ENCODE data around the gene DPP10.
A peak's percentile ranks its signal among the peaks of the same experiment; 100 is the strongest.
"Not testable (repeated sequence)": the region's sequence is repeated elsewhere in the genome, so short reads cannot be mapped to it uniquely, and the experiment has no call there.

DPP10 gene

DNA sequence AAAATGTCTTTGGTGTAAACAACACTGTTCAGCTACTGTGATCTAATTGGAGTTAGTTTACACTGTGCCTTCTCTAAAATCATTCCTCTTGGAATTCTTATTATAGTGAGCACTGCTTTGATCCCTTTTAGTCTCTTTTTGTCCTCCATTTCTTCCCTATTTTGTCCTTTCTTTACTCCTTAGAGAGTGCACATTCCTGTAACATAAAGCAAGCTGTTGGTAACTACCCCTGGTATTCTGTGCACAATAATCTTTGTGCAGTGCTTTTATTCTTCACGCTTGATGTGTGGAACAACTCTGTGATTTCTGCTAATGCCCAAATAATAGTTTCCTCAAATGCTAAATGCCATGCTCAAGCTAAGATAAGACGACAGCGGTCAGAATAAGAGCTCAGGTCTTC is 401.5 kb downstream of the DPP10 start:
- DNase-seq, result no peak

DNA sequence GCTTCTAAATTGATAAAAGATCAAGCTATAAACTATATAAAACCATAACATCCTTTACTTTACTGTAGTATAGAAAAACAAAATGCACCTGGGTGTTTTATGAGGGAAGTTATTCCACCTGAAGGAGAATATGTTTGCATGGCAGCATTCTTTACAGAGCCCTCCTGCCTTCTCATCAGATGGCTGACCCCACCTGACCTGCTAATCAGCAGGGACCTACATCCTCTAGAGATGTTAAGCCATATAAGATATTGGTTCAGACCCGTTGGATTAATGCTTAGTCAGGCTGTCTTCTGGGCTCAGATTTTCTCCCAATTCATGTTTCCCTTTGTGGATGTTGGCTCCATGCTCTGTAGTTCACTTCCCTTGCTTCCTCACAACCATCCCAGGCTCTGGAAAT is 414.8 kb downstream of the DPP10 start:
- no peak for DNase-seq

DNA sequence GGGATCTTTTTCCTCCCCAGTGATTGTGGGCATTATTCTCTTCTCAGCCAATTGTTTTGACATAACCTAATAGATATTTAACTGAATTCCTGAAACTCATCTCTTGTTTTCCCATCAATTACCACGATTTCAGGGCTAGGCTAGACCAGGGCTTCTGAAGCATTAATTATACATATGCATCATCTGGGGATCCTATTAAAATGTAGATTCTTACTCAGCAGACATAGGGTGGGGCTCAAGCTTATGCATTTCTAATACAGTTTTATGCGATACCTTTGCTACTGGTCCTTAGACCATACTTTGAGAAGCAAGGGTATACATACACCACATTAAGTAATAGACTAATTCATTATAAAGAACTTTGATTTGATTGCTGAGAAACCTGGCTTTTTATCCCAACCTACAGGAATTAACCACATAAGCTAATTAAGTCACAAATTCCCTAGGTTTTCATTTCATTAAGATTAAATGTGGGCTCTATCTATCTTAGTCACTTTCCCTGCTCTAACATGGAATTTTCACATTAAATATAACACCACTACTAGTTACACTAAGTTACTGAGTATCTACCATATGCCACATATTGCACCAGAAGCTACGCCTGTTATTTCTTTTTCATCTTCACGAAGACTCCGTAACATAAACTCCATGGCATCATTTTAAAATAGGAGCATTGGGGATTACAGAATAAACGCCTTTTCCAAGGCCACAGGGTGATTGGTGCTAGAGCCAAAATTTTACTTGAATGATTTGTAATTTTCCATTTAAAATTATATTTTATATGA is 417.5 kb downstream of the DPP10 start:
- peak; percentile 1 for DNase-seq

DNA sequence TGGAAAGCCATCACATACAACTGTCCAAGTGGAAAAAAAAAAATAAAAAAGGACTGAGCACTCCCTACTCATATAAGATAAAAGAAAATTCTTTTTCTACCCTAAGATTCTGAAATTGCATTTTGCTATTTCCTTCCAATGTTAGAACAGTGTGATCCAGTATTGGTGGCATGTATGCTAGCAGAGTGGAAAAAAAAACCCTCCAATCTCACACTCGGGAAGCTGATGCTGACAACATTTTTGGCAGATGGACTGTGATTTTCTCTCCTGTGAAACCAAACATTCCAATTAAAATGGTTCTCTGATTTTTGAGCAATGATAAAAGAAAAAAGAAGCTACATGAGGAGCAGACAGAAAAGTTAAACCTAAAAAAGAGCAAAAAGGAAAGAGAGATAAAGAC is 419.8 kb downstream of the DPP10 start:
- no peak for DNase-seq

DNA sequence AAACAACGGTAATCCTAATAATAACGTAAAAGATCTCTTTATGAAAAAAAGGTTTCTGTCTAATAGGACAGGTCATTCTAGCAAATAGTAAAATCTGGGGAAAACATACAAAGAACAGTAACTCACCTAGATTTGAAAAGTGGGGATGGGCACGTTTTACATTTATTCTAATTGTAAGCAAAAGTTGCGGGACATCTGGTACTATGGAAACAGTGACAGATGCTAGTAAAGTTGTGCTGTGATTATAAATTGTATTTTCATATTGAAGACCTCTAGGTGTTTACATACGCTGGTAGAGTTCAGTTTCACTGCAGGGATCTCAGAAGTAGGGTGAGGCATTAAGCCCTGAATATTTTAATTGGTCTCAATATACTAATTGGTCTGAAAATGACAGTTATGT is 422.5 kb downstream of the DPP10 start:
- DNase-seq, result no peak

DNA sequence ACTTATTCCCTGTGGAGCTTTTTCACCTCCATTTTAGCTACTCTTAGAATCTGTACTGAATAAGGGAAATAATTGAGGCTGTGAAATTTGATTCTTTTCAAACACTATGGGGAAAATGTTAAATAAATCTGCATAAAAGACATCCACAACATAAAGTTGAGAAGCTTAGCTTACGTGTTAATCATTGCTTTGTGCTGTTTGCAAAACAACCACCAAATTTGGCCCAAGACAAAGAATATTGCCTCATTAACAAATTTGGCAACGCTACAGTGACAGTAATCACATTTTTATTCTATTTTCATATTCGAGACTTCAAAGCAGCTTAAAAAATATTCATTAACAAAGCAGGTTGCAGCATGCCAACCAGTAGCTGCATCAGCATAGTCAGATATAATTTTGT is 437.6 kb downstream of the DPP10 start:
- DNase-seq, result no peak

DNA sequence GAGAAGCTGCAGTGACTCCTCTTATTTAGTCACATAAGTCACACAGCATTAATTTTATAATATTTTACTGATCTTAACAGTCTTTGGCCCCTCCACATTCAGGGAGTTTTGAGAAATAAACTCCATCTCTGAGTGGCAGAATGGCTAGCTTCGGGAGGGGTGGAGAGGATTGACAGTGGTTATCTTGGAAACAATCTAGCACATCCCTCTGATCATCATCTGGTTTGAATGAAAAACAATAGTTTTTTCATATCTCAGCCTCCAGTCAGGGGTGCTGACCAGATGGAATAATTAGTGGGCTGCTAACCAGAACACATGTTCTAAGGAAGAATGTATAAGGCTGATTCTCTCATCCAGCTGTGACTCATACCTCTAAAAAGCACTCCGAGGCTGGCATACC is 477.5 kb downstream of the DPP10 start:
- DNase-seq, result no peak

DNA sequence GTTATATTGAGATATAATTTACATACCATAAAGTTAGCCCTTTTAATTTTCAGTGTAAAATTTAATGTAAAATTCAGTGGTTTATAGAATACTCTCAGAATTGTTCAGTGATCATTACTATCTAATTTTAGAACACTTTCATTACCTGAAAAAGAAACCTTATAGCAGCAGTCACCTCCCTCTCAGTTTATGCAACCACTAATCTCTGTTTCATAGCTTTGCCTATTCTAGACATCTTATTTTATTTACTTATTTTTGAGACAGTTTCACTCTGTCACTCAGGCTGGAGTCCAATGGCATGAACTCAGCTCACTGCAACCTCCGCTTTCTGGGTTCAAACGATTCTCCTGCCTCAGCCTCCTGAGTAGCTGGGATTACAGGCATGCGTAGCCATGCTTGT is 479.6 kb downstream of the DPP10 start:
- no peak for DNase-seq

DNA sequence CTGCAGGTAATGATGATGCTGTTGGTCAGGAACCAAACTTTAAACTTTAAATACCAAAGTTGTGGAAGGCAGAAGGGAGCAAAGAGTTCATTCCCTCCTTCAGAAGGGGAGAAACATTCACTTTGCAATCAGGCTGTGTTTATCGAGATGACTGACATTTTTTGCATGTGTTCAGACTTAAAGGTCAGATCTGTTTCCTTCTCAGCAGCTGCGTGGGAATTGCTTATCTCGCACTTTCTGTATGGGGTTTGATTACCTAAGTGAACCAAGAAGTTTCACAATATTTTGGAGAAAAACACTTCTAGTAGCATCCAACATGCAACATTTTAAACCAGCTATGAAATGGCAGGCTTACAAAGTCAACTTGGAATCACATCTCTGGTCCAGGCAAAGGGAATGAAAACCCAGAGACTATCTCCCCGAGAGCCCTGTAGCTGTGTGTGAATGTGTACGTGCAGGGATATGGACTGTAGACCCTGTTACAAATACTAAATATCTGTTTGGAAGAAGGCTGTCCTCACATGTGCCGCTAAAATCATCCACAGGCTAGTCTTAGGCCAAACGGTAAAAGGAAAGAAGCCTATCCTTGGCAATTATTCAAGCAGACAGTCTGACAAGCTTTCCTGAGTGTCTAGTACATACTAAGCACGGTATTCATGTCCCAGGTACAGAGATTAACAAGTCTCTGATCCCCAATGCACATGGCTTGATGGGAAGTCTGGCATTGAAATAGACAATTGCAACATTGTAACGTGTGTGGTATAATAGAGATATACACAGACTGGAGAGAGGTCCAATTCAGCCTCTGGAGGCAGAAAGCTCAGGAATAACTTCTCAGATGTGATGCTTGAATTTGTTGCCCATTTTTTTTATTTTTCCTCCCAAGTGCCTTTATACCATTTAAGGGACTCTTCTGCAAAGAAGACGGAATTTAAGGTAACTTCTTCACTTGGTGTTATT is 483.1 kb downstream of the DPP10 start:
- DNase-seq, result no peak

DNA sequence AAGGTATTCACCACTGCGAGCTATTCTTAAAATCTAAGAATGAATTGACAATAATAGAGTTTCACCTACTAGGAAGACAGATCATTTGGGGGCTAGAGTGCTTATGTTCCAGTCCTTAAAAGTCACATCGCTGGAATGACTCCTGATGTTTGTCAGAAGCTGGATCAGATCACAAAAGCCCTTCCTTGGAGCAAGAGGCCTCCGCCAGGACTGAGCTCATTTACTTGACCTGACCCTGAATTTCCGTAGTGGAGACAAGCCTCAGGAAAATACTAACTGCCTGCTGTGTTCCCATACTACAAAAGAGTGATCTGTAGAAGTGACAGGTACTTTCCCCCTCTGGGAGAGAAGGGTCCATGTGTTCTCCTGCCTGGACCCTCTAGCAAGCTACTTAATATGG is 483.9 kb downstream of the DPP10 start:
- DNase-seq, result no peak

DNA sequence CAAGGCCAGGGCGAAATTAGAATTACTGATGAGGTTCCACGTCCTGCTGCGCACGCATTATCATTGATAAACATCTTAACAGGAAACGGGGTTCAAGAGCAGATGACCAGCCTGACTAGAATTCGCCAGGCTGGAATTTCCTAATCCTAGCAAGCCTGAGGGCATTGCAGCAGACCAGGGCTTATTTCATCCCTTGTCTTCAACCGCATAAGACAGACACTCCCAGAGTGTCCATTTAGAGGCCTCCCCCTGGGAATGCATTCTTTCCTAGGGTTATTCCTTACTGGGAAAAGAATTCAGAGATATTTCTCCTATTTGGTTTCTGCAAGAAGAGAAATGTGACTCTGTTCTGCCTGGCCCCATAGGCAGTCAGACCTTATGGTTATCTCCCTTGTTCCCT is 486.8 kb downstream of the DPP10 start:
- DNase-seq, result no peak

DNA sequence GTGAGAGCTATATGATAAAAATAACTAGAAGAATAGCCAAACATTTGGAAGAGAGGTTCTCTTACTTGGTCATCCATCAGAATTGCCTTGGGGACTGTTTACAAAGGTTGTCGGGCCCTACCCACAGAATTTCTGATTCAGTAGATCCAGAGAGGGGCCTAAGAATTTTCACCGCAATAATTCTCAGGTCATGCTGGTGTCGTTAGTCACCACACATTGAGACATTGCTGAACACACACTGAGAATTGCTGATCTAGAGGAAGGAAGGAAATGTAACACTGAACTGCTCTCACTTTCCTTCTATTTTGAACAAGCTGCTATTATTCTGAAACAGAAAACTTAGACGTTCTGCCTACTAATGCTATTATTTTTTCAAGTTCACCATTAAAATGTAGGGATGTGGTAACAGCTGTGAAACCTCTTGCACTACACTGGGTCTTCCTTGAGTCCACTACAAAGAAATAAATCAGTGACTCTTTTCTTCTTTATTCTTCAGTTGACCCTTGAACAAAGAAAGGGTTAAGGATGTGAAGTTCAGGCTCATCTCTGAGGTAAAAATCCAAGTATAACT is 491.3 kb downstream of the DPP10 start:
- no peak for DNase-seq

DNA sequence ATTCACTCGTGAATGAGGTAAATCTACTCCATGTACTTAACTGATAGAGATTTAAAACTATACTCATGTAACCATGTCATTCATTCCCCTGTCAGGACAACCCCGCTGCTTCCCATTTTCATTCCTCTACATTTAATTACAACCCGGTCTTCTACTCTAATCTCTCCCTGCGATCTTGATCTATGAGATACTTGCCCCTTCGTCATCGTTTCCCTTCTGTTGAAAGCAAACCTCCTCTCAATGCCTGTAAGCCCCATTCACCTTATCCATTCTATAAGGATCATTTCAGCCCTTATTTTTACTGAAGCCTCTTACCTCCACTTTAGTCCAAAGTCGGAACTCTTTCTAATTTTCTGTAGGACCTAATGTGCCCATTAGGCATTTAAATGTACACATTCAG is 492.6 kb downstream of the DPP10 start:
- DNase-seq, result no peak

DNA sequence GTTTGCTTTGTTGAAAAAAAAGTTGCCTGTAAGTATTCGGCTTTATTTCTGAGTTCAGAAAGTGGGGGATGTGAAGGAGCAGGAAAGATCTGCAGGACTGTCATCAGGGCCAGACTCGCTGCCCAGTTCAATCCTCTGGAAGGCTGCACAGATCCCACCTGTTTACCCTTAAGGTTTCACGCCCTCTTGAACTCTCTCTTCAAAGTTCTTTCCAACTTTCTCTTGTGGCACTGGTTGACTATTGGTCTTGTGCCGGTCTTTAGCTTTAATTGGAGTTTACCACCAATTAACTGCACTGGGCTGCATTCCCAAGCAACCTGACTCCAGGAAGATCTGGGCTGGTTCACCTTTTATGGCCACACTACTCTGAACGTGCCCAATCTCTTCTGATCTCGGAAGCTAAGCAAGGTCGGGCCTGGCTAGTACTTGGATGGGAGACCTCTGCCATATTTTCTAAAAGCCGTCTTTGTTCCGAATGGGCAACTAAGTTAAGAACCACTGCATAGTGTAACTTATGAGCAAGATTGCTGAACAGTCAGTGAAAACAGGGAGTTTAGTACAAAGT is 495.0 kb downstream of the DPP10 start:
- DNase-seq, result no peak

DNA sequence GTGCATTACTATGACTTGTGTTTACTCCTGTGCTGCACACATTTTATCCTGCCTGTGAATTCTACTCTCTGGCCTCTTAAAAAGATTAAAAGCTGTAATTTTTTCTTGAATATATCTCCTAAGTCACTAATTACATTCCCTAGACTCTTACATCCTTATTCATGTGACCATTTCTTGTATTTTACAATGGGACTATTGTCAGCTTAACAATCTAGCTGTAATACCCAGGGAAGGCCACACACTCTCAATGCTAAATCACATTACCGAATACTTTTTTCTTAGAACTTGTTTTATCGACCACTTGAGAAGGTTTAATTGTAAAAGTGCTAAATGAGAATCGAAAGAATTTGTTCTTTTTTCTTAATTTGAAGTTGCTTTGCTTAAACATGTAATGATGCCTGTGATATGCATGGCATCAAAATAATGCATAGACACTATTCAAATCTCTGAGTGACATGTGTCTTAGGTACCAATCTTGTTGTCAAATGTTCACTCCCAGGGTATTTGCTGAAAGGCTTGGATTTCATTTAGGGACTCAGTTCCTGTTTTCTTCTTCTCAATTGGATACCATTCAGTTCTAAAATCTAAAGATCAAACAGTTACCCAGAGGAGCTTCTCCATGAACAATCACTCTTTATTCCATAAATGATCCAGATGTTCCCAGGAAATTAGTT is 498.5 kb downstream of the DPP10 start:
- DNase-seq, result no peak

DNA sequence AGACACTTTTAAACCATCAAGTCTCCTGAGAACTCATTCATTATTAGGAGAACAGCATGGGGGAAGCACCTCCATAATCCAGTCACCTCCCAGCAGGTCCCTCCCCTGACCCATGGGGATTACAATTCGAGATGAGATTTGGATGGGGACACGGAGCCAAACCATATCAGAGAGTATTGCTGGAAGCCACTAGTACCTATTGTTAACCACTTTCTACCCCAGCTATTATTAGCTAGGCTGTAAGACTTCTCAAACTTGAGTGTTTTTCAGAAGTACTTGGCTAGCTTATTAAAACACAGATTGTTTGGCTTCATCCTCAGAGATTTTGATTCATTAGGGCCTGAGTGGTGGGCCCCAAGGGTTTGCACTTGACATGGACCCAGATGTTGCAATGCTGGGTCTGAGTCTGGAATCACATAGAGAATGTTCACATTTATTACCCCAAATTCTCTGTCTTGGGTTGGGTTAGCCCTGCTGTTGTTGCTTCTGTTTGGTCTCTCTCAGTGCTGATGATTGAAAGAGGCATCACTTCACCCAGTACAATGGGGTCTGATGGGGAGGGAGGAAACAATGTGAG is 506.9 kb downstream of the DPP10 start:
- DNase-seq, result no peak

DNA sequence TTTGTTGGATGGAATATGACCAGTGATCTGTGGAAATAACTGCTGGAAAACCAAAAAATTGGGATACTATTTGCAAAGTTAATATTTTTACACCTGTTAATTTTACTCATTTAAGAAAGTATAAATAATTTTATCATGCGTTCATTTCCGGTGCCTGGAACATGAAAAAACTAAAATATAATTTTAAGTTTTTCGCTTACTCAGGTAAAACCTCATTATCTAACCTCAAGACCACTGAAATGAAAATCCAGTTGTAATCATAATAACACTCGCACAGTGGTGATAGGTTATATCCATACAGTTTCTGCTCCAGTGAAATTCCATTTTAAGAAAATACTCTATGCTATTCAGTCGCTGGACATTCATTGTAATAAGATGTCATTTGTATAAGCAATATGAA is 517.9 kb downstream of the DPP10 start:
- no peak for DNase-seq

DNA sequence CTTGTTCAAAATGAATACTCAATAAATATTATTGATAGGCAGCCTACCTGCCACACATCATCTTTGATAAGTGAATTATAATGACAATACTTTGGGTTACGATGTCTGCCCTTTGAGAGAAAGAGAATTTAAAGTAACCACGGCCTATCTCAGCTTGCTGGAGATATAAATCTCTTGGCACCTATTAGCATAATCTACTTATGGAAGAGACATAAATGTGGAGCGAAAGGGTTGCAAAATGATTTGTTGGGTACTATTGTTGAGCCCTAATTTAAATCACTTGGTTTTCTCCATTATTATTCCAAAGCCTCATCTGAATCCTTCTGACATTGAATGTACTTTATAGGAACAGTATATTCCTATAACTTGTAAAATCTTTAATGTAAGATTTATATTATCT is 520.1 kb downstream of the DPP10 start:
- no peak for DNase-seq

DNA sequence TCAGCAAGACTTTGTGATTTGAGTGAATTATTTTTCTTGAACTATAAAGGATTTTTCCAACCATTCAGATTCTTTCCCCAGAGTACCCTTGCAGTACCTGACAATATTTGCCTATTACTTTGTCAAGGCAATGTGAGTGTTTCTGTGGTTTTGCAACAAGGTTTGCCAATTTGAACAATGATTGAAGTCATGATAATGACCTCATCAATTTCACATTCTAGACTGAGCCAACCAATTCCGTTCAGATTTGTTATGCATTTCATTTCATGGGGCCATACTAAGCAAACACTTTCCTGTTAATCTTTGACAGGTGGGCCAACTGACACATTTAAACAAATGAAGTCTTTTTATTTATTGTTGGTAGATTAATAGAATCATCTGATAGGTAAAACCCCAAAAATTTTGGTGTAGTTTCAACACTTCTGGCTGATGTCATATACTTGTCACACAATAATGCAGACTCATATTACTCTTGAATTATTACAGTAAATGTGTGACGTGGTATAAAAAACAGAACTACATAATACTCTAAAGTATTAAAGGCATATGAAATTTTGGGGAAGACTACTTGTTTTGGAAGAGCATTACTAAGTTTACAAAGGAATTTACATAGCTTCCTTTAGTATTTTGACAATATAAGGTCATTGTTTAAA is 526.4 kb downstream of the DPP10 start:
- DNase-seq, result no peak

DNA sequence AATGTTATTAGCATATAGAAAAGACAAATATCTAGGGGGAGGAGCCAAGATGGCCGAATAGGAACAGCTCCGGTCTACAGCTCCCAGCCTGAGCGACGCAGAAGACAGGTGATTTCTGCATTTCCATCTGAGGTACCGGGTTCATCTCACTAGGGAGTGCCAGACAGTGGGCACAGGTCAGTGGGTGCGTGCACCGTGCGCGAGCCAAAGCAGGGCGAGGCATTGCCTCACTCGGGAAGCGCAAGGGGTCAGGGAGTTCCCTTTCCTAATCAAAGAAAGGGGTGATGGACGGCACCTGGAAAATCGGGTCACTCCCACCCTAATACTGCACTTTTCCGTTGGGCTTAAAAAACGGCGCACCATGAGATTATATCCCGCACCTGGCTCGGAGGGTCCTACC is 561.9 kb downstream of the DPP10 start:
- DNase-seq, result not testable (repeated sequence)

DNA sequence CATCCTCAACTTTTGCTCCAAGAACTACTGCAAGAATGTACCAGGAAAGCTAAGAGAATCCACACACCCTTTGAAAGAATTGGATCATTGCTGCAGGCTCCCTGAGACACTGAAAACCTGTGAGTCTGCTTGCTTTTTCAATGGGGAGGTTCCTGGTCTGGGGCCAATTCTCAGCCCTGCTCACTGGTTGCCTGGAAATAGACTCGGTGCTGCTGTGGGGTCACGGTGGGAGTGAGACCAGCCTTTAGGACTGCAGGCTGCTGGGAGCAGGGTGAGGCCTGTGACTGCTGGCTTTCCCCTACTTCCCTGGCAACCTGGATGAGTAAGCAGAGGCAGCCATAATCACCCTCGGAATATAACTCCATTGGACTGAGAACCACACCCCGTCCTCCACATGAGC is 569.3 kb downstream of the DPP10 start:
- DNase-seq, result no peak

DNA sequence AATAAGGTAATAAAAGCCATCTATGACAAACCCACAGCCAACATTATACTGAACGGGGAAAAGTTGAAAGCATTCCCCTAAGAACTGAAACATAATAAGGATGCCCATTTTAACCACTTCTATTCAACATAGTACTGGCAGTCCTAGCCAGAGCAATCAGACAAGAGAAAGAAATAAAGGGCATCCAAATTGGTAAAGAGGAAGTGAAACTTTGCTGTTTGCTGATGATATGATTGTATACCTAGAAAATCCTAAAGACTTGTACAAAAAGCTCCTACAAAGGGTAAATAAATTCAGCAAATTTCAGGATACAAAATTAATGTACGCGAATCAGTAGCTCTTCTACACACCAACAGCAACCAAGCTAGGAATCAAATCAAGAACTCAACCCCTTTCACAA is 579.6 kb downstream of the DPP10 start:
- DNase-seq, result not testable (repeated sequence)
